Measurements from ENCODE around the gene AHDC1.
"Not testable (repeated sequence)": the region's sequence is repeated elsewhere in the genome, so short reads cannot be mapped to it uniquely, and the experiment has no call there.

Gene AHDC1

GRCh38 chr1:27505420-27505680, 98.6 kb downstream of the AHDC1 start:
- DNase-seq = no peak

DNA sequence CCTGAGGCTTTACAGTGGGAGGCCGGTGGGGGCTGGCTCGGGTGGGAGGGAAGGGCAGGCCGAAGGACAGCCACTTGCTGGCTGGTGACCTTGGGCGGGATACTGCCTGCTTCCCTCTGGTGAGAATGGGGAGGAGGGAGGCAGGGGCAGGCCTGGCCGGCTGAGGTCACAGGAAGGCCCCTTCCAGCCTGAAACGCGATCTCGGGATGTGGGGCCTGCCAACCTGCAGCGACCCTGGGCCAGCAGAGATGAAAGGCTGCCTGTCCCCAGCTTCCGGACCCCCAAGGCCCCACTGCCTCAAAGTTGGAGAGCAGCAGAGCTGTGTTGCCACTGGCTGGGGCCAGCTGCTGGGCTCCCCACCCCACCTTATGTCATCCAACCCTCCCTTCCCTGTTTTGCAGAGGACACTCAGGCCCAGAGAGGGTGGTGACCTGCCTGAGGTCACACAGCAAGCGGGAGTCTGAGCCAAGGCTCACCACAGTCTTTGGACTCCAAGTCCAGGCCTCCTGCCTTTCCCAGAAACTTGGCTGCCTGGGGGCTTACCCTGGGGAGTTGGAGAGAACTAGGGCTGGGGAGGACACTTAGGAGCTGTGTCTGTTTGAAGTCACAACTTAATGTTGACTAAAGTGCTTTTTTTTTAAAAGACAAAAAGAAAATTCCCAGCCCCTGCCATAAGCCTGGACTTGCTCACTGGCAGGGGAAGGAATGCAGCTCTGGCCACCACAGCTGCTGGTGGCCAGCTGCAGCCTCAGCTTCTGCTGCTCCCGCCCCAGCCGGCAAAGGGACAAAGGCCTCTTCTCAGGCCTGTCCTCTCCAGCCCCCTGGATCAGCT, 99.1 kb downstream of the AHDC1 start:
- no peak for DNase-seq

- no peak for DNase-seq
Observed at GRCh38 chr1:27503844-27504587, 99.9 kb downstream of the AHDC1 start.

GRCh38 chr1:27503033-27503432, 100.9 kb downstream of the AHDC1 start:
- DNase-seq = no peak

GRCh38 chr1:27501159-27501558, 102.8 kb downstream of the AHDC1 start:
- DNase-seq = not testable (repeated sequence)

- DNase-seq = no peak
Observed at GRCh38 chr1:27499142-27499541, 104.8 kb downstream of the AHDC1 start.

DNA sequence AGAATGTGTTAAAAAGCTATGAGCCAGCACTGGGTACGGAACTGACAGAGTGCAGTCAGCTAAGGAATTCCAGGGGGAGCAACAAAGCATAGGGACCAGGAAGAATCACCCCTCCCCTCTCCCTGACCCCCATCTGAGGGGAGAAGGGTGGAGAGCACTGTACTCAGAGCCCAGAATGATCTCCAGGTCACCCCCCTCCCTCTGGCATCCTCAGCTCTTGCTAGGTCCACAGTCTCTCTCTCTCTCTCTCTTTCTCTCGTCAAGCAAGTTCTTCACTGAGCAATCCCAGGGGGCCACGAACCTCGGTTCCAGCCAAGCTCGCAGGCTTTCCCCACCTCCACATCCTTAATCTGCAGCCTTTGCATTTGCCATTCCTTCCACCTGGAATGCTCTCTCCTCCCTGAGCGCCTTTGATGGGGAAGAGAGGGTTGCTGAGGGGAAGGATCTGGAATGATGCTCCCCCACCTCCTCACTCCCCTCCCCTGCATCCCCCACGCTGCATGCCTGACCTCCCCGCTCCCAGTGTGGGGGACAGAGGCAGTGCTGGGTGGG, 107.3 kb downstream of the AHDC1 start:
- no peak for DNase-seq

DNA sequence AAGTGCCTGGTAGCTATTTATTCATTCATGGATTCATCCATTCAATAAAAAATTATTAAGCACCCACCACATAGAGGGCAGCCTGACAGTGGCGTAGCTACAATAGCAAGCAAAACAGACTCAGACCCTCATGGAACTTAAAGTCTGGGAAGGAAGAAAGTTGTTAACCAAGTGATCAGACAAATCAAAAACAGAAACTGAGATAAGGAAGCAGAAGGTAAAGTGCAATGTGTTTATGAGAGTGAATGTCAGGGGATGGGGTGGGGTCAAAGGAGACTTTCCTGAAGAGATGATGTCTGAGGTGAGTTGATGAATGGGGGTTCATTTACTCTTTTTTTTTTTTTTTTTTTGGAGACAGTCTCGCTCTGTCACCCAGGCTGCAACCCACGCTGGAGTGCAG, 111.1 kb downstream of the AHDC1 start:
- DNase-seq = no peak

GRCh38 chr1:27491748-27492700, 111.9 kb downstream of the AHDC1 start:
- no peak for DNase-seq

DNA sequence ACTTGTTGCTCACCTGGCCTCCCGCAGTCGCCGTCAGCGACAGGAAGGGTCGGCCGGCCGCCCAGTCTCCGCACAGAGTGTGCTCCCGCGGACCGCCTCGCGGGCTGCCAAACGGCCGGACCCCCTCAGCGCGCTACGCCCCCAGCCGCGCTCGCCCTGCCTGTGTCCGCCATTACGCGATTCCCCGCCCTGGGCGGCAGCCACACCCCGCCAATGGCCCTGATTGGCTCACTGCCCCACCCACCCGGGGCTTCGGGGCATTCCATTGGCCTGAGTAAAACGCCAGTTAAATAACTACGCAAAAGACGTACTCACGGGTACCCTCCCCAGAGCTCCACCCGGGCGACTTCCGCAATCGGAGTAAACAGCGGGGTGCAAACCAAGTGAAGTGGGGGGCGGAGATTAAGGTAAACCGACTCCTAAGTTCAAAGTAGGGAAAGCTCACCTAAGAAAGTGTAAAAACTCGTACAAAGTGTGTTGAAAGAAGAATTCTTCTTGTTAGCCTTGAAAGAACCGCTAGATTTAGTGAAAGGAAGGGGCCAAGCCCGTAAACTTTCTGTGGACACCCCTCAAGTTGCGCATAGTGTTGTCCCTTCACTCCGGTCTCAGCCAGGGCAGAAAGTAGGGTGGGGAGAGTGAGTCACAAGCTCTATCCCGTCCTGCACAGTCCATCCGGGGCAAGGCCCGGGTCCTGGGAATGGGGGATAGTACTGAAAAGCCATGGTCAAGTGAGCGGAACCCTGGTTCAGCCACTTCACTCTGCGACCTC, 113.8 kb downstream of the AHDC1 start, which contains the start of gene WASF2:
Gene WASF2 (minus strand): TSS at position 195 of the 769 bp plus-strand sequence. CDS start 61,277 bp downstream, outside the sequence.
- DNase-seq = no peak

DNA sequence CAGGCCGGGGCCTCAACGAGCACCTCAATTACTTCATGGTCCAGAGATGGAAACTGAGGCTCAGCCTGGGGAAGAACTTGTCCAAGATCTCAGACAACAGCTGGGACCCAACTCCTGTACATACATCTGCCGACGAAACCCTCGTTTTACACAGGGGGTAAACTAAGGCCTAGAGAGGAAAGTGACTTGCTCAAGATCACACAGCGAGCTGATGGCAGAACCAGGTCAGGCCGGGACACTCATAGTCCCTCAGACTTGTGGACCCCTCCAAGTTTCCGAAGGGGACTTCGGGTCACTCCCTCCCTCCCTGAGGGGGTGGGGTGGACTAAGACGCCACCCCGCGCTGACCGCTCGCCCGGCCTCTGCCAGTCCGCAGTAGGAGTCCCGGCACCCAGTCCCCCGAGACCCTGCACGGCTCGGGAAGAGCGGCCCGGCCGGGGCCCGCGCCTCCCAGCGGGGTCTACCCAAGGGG, 114.4 kb downstream of the AHDC1 start:
- DNase-seq = no peak

- no peak for DNase-seq
Observed at GRCh38 chr1:27487966-27488884, 115.7 kb downstream of the AHDC1 start.

DNA sequence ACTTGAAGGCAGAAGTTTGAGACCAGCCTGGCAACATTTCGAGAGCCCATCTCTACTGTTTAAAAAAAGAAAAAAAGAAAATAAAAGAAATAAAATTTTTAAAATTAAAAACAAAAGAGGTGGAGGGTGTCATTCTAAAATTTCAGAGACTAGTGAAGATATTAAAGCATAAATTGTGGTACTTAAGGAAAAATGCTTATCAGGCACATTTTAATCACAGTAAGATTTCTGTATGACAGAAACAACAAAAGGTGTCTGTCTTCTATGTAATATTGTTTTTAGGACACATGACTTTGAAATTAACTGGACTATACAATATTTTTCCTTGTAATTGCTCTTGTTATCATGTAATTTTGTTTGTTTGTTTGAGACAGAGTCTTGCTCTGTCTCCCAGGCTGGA, 118.6 kb downstream of the AHDC1 start:
- no peak for DNase-seq
